ENCODE results near the gene TCTA.
"Not testable (repeated sequence)": the region's sequence is repeated elsewhere in the genome, so short reads cannot be mapped to it uniquely, and the experiment has no call there.

TCTA gene

GRCh38 chr3:49387721-49388120 lies 24.5 kb upstream of the TCTA start:
- Histone ChIP-seq H3K9ac (ENCODE audit: low read depth, low read length) (no peak overlapping the region), H4K20me1 (ENCODE audit: insufficient read depth, low read length) (peaks cover 92% of the 10 kb centered on the region), H3K79me2 (ENCODE audit: insufficient read depth, low read length) (peaks cover 98% of the 10 kb centered on the region), H3K27me3 (ENCODE audit: insufficient read depth, low read length, poor library complexity) (no peaks in the 10 kb centered on the region), H3K4me3 (ENCODE audit: low read depth in 1 of 2, low read length in 2 of 2) (no peak overlapping the region), H3K4me1 (ENCODE audit: insufficient read depth, low read length) (no peaks in the 10 kb centered on the region), H3K4me2 (ENCODE audit: insufficient read depth, low read length) (no peak overlapping the region), H3K36me3 (ENCODE audit: insufficient read depth, low read length) (peaks cover 13% of the 10 kb centered on the region), H2AFZ (ENCODE audit: low read depth, low read length) (no peak overlapping the region), H3K27ac (ENCODE audit: low read length) (no peak overlapping the region), H3K9me3 (ENCODE audit: insufficient read depth, low read length, severe bottlenecking) (no peaks in the 10 kb centered on the region)
- TF ChIP-seq CTCF (IDR thresholded peaks at IDR 0.05; ENCODE audit: borderline replicate concordance, extremely low read depth, low read length, poor library complexity, severe bottlenecking) (no peak), EZH2 (IDR thresholded peaks at IDR 0.05; ENCODE audit: borderline replicate concordance, low read depth, low read length, severe bottlenecking) (no peak)
- no peak for ATAC-seq (ENCODE audit: insufficient read depth, low read depth)
- DNase-seq, result no peak

GRCh38 chr3:49388289-49388820 lies 23.9 kb upstream of the TCTA start:
- ATAC-seq (ENCODE audit: insufficient read depth, low read depth) (no peak), DNase-seq (no peak)
- H3K9ac ChIP-seq (ENCODE audit: low read depth, low read length), result no peak overlapping the region
- no peak overlapping the region for H2AFZ ChIP-seq (ENCODE audit: low read depth, low read length)
- no peak overlapping the region for H3K4me2 ChIP-seq (ENCODE audit: insufficient read depth, low read length)
- H4K20me1 ChIP-seq (ENCODE audit: insufficient read depth, low read length), result peaks cover 92% of the 10 kb centered on the region
- TF ChIP-seq EZH2 (IDR thresholded peaks at IDR 0.05; ENCODE audit: borderline replicate concordance, low read depth, low read length, severe bottlenecking) (no peak), CTCF (IDR thresholded peaks at IDR 0.05; ENCODE audit: borderline replicate concordance, extremely low read depth, low read length, poor library complexity, severe bottlenecking) (no peak)
- H3K4me1 ChIP-seq (ENCODE audit: insufficient read depth, low read length), result no peaks in the 10 kb centered on the region
- no peaks in the 10 kb centered on the region for H3K9me3 ChIP-seq (ENCODE audit: insufficient read depth, low read length, severe bottlenecking)
- H3K79me2 ChIP-seq (ENCODE audit: insufficient read depth, low read length), result peaks cover 98% of the 10 kb centered on the region
- H3K27me3 ChIP-seq (ENCODE audit: insufficient read depth, low read length, poor library complexity), result no peaks in the 10 kb centered on the region
- H3K27ac ChIP-seq (ENCODE audit: low read length), result no peak overlapping the region
- H3K36me3 ChIP-seq (ENCODE audit: insufficient read depth, low read length), result peaks cover 16% of the 10 kb centered on the region
- no peak overlapping the region for H3K4me3 ChIP-seq (ENCODE audit: low read depth in 1 of 2, low read length in 2 of 2)

- DNase-seq (no peak), ATAC-seq (ENCODE audit: insufficient read depth, low read depth) (no peak)
- Histone ChIP-seq H3K36me3 (ENCODE audit: insufficient read depth, low read length) (peaks cover 18% of the 10 kb centered on the region), H4K20me1 (ENCODE audit: insufficient read depth, low read length) (peaks cover 87% of the 10 kb centered on the region), H3K9ac (ENCODE audit: low read depth, low read length) (no peak overlapping the region), H3K27ac (ENCODE audit: low read length) (no peak overlapping the region), H3K4me1 (ENCODE audit: insufficient read depth, low read length) (no peaks in the 10 kb centered on the region), H3K4me2 (ENCODE audit: insufficient read depth, low read length) (no peak overlapping the region), H3K27me3 (ENCODE audit: insufficient read depth, low read length, poor library complexity) (no peaks in the 10 kb centered on the region), H3K79me2 (ENCODE audit: insufficient read depth, low read length) (peaks cover 97% of the 10 kb centered on the region), H3K4me3 (ENCODE audit: low read depth in 1 of 2, low read length in 2 of 2) (no peak overlapping the region), H3K9me3 (ENCODE audit: insufficient read depth, low read length, severe bottlenecking) (no peaks in the 10 kb centered on the region), H2AFZ (ENCODE audit: low read depth, low read length) (no peak overlapping the region)
- no peak for TF ChIP-seq EZH2 (IDR thresholded peaks at IDR 0.05; ENCODE audit: borderline replicate concordance, low read depth, low read length, severe bottlenecking)
- no peak for TF ChIP-seq CTCF (IDR thresholded peaks at IDR 0.05; ENCODE audit: borderline replicate concordance, extremely low read depth, low read length, poor library complexity, severe bottlenecking)
Measured at GRCh38 chr3:49389297-49389696, 22.9 kb upstream of the TCTA start.

GRCh38 chr3:49391310-49391709 lies 20.9 kb upstream of the TCTA start:
- not testable (repeated sequence) for ATAC-seq (ENCODE audit: insufficient read depth, low read depth); H3K4me2 ChIP-seq (ENCODE audit: insufficient read depth, low read length); H3K4me1 ChIP-seq (ENCODE audit: insufficient read depth, low read length); H3K27me3 ChIP-seq (ENCODE audit: insufficient read depth, low read length, poor library complexity); H3K4me3 ChIP-seq (ENCODE audit: low read depth in 1 of 2, low read length in 2 of 2); DNase-seq; H2AFZ ChIP-seq (ENCODE audit: low read depth, low read length); H3K27ac ChIP-seq (ENCODE audit: low read length); H3K9me3 ChIP-seq (ENCODE audit: insufficient read depth, low read length, severe bottlenecking); H3K9ac ChIP-seq (ENCODE audit: low read depth, low read length)
- H3K79me2 ChIP-seq (ENCODE audit: insufficient read depth, low read length), result peaks cover 97% of the 10 kb centered on the region
- peaks cover 88% of the 10 kb centered on the region for H4K20me1 ChIP-seq (ENCODE audit: insufficient read depth, low read length)
- H3K36me3 ChIP-seq (ENCODE audit: insufficient read depth, low read length), result peaks cover 37% of the 10 kb centered on the region

All from DND-41 (cell line).